GM21529 (cell line): Measurements from ENCODE around the gene ST6GALNAC2.
"Not testable (repeated sequence)": the region's sequence is repeated elsewhere in the genome, so short reads cannot be mapped to it uniquely, and the experiment has no call there.

Experiments
- ATAC-seq: cut with Tn5 transposase; IDR thresholded peaks from one replicate; pipeline ENCODE4 v1.9.1; 2021; ENCODE audit not compliant: unreplicated experiment

ST6GALNAC2 gene

DNA sequence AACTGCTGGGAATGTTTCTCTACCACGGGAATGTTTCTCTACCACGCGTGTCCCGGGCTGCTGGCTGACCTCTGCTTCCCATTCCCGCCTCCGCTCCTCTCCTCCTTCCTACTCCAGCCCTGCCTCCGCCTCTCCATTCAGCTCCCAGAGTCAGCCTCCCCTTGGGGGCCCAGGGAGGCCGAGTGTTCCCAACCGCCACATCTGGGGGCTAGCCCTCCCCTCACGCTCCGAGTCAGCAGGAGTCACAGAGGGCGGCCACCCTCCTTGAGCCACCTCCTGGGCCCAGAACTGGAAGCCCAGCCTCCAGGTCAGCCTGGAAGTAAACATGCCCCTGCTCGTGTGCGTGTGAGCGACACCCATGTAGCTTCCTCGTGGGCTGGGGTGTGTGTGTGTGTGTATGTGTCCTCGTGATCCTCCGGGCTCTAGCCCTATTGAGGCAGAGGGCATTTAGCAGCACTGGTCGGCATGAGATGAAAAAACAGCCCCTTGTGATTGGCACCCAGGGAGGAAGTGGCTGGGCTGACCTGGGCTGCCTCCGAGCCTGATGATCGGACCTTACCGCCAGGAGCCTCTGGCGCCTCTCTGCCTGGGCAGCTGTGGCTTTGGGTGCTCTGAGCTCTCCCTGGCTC lies 55.5 kb downstream of the ST6GALNAC2 start:
- ATAC-seq = no peak

- no peak for ATAC-seq
Observed at GRCh38 chr17:76529224-76530094, 56.2 kb downstream of the ST6GALNAC2 start.

DNA sequence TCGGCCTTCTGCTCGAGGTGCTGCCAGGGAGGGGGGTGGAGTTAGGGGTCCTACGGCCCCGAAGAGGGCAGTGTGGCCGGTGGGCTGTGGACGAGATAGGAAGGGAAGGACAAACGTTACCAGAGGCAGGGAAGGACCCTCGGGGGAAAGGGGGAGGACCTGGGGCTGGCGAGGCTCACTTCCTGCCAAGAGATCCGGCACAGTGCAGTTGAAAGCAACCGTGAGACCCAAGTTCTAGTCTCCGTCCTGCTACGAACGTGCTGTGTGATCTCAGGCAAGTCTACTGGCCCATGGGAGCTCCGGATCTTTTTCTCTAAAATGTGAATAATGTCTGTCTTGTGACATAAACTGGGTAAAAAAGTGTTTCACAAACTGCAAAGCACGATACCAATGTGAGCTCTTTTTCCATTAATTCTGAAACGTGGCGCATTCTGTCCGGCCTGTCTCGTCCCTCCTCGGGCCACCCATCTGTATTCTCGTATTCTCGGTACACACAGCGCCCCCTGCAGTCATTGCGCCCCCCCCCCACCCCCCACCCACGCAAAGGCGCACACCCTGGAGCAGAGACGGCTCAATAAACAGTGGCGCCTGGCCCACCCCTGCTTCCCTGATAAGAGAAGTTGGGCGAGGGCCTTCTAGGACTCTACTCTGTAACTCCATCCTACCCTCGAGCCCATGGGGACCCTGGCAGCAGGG lies 57.0 kb downstream of the ST6GALNAC2 start:
- ATAC-seq = no peak

DNA sequence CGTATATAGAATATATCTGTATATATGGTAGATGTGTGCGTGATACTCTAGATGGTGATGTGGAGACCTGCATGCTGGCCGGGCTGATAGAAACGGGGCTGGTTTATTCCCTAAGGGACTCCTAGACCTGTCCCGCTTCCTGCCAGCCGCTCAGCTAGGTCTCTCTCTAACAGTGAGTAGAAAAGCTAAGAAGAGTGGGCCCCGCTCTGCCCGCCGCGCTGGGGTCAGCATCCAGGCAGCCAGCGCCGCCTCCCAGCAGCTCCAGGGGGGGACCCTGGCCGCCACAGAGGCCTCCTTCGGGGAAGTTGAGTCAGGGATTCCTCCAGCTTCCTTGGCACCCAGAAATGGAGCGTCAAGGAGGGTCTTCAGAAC lies 57.5 kb downstream of the ST6GALNAC2 start:
- ATAC-seq = peak; percentile 42

GRCh38 chr17:76527430-76528111 lies 58.1 kb downstream of the ST6GALNAC2 start:
- peak; percentile 57 for ATAC-seq

DNA sequence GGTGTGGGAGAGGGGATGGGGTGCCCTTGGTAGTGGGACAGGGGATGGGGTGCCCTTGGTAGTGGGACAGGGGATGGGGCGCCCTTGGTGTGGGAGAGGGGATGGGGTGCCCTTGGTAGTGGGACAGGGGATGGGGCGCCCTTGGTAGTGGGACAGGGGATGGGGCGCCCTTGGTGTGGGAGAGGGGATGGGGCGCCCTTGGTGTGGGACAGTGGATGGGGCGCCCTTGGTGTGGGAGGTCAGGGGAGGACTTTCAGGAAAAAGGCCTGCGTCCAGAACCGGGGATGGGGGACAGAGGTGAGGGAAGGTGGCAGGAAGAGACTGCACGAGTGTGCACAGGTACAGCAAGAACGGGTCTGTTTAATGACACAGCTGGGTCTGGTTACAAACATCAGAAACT lies 58.6 kb downstream of the ST6GALNAC2 start:
- ATAC-seq = not testable (repeated sequence)

- not testable (repeated sequence) for ATAC-seq
Observed at GRCh38 chr17:76525513-76525833, 60.2 kb downstream of the ST6GALNAC2 start.

- ATAC-seq = no peak
Observed at GRCh38 chr17:76524598-76525512, 60.8 kb downstream of the ST6GALNAC2 start.

GRCh38 chr17:76523084-76524037 lies 62.3 kb downstream of the ST6GALNAC2 start:
- ATAC-seq = no peak

DNA sequence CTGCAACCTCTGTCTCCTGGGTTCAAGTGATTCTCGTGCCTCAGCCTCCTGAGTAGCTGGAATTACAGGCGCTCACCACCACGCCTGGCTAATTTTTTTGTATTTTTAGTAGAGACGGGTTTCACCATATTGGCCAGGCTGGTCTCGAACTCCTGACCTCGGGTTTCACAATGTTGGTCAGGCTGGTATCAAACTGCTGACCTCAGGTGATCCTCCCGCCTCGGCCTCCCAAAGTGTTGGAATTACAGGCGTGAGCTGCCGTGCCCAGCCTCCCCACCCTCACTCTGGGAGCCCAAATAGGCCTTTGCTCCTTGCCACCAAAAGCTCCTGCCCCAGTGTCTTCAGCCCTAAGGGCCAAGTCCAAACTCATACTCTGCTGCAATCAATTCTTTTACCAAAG lies 64.0 kb downstream of the ST6GALNAC2 start:
- not testable (repeated sequence) for ATAC-seq

GRCh38 chr17:76521262-76521661 lies 64.4 kb downstream of the ST6GALNAC2 start:
- no peak for ATAC-seq

- no peak for ATAC-seq
Observed at GRCh38 chr17:76519048-76519966, 66.4 kb downstream of the ST6GALNAC2 start.

DNA sequence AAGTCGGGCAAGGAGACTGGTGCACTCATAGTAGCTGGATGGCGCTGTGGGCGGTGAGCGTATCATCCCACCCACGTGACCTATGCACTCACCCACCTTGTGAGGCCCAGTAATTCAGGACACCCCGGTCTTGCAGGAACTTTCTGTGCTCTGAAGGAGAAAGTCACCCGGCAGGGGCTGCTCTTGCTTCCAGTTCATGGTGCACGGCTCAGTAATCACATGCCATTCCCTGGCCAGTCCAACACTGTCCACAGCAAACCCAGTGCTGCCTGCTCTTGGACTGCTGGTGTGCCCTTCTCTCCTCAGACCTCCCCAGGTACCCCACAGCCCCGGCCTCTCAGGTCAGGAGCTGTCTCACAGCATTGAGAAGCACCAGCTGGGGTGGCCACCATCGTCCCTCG lies 68.0 kb downstream of the ST6GALNAC2 start:
- no peak for ATAC-seq
